ENCODE measurements around the gene ALDH3B1.

GRCh38 chr11:68025047-68025446 lies 14.9 kb downstream of the ALDH3B1 start:
- TF ChIP-seq, protein P1, sequence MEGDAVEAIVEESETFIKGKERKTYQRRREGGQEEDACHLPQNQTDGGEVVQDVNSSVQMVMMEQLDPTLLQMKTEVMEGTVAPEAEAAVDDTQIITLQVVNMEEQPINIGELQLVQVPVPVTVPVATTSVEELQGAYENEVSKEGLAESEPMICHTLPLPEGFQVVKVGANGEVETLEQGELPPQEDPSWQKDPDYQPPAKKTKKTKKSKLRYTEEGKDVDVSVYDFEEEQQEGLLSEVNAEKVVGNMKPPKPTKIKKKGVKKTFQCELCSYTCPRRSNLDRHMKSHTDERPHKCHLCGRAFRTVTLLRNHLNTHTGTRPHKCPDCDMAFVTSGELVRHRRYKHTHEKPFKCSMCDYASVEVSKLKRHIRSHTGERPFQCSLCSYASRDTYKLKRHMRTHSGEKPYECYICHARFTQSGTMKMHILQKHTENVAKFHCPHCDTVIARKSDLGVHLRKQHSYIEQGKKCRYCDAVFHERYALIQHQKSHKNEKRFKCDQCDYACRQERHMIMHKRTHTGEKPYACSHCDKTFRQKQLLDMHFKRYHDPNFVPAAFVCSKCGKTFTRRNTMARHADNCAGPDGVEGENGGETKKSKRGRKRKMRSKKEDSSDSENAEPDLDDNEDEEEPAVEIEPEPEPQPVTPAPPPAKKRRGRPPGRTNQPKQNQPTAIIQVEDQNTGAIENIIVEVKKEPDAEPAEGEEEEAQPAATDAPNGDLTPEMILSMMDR (IDR thresholded peaks at IDR 0.05): no peak; the same call in 1 of the 2 replicates
- TF ChIP-seq ZFX (IDR thresholded peaks at IDR 0.05; ENCODE audit: borderline replicate concordance): no peak
